ENCODE data around the gene RB1.

- no peak for TF ChIP-seq EZH2 (IDR thresholded peaks at IDR 0.05)
- no peak for TF ChIP-seq POLR2AphosphoS5 (IDR thresholded peaks at IDR 0.05; ENCODE audit: borderline replicate concordance, low read depth, low read length)
Measured at GRCh38 chr13:48400850-48401291, 97.3 kb downstream of the RB1 start.

All from SK-N-MC (cell line).